SK-N-SH (cell line): Measurements from ENCODE around the gene DNASE1L2. TPM values are rescaled to one million over a fixed set of nuclear protein-coding genes. Genes with fewer than 3 reads are reported as not detected.

Experiments
- CTCF ChIA-PET: fragments of 300-600, 350-600 bp; formaldehyde crosslinking; extraction: SDS; loops from one replicate; lab custom pipeline; 2021; lab: Yijun Ruan, JAX
- POLR2A ChIA-PET: fragments of 350-600 bp; sonication (Branson Sonifier 250); formaldehyde crosslinking; extraction: SDS; loops from one replicate; lab custom pipeline; 2020; ENCODE audit warnings: antibody characterized with exemption, inconsistent platforms; lab: Yijun Ruan, JAX
- DNase-seq: peaks from one replicate; pipeline ENCODE4 v3.0.0; 2012
- H2AFZ ChIP-seq: fragments of 200-600 bp; sonication (generic); 2 replicates; pipeline ENCODE4 v1.8.1; 2016; ENCODE audit warnings: antibody characterized with exemption, mild to moderate bottlenecking, low read depth
- H3F3A ChIP-seq: fragments of 200-600 bp; sonication (generic); replicated peaks from 2 replicates; pipeline ENCODE3; 2016; ENCODE audit warnings: antibody characterized with exemption, mild to moderate bottlenecking; ENCODE audit not compliant: insufficient read depth
- H3K27ac ChIP-seq, 2 experiments: fragments of 200-500 bp in 1 of 2; fragments of 200-600 bp in 1 of 2; sonication (Bioruptor generic) in 1 of 2; sonication (generic), shearing (Covaris generic) in 1 of 2; 2 replicates each; pipeline versions ENCODE4 v1.5.1 to v1.6.1; 2014 to 2016; ENCODE audit warnings: low read depth in 2 of 2, inconsistent platforms in 1 of 2, low read length in 1 of 2, mild to moderate bottlenecking in 1 of 2, mixed read lengths in 1 of 2
- H3K27me3 ChIP-seq: fragments of 200-600 bp; sonication (generic), shearing (Covaris generic); 2 replicates; pipeline ENCODE4 v1.6.1; 2016; ENCODE audit warnings: mixed run types; ENCODE audit not compliant: insufficient read depth
- H3K36me3 ChIP-seq, 2 experiments: fragments of 200-500 bp in 1 of 2; fragments of 200-600 bp in 1 of 2; sonication (Bioruptor generic) in 1 of 2; sonication (generic) in 1 of 2; replicated peaks in 1 of 2; 2 replicates each; pipeline versions ENCODE3 to v1.5.1; 2014 to 2016; ENCODE audit warnings: low read length in 1 of 2, mild to moderate bottlenecking in 1 of 2; ENCODE audit not compliant: insufficient read depth in 2 of 2, control insufficient read depth in 1 of 2
- H3K4me1 ChIP-seq, 2 experiments: fragments of 200-500 bp in 1 of 2; fragments of 200-600 bp in 1 of 2; sonication (Bioruptor generic) in 1 of 2; sonication (generic), shearing (Covaris generic) in 1 of 2; 2 replicates each; pipeline versions ENCODE4 v1.5.1 to v1.6.1; 2014 to 2016; ENCODE audit warnings: low read depth in 1 of 2, low read length in 1 of 2, mixed run types in 1 of 2; ENCODE audit not compliant: insufficient read depth in 2 of 2, control insufficient read depth in 1 of 2
- H3K4me2 ChIP-seq: fragments of 200-600 bp; sonication (generic), shearing (Covaris generic); 2 replicates; pipeline ENCODE4 v1.6.1; 2017; ENCODE audit warnings: mixed run types
- H3K4me3 ChIP-seq, 2 experiments: fragments of 200-500 bp in 1 of 2; fragments of 200-600 bp in 1 of 2; sonication (Bioruptor generic) in 1 of 2; sonication (generic), shearing (Covaris generic) in 1 of 2; 2 replicates each; pipeline versions ENCODE4 v1.5.1 to v1.8.1; 2014 to 2016; ENCODE audit warnings: low read depth in 2 of 2, inconsistent platforms in 1 of 2, low read length in 1 of 2, mild to moderate bottlenecking in 1 of 2, mixed read lengths in 1 of 2, moderate library complexity in 1 of 2
- H3K79me2 ChIP-seq: fragments of 200-600 bp; sonication (generic); 2 replicates; pipeline ENCODE4 v1.8.1; 2017; ENCODE audit warnings: mild to moderate bottlenecking; ENCODE audit not compliant: insufficient read depth
- H3K9ac ChIP-seq: fragments of 200-600 bp; sonication (generic); 2 replicates; pipeline ENCODE4 v1.6.1; 2017; ENCODE audit warnings: mixed run types
- H3K9me2 ChIP-seq: fragments of 200-600 bp; sonication (generic); 2 replicates; pipeline ENCODE4 v1.6.1; 2017; ENCODE audit warnings: mixed run types
- H3K9me3 ChIP-seq: fragments of 200-600 bp; sonication (generic); 2 replicates; pipeline ENCODE4 v1.6.1; 2017; ENCODE audit warnings: mixed run types, mild to moderate bottlenecking, moderate library complexity
- H4K20me1 ChIP-seq: fragments of 200-600 bp; sonication (generic); 2 replicates; pipeline ENCODE4 v1.6.1; 2017; ENCODE audit warnings: mild to moderate bottlenecking, mixed run types; ENCODE audit not compliant: insufficient read depth
- CTCF ChIP-seq: fragments of 200-600 bp; sonication (generic); IDR thresholded peaks from 2 replicates; pipeline ENCODE4 v1.6.1; 2017; ENCODE audit warnings: antibody characterized with exemption, mild to moderate bottlenecking, moderate library complexity
- EP300 ChIP-seq, 2 experiments: IDR thresholded peaks; 2 replicates each; pipeline versions ENCODE4 v1.4.0 to v1.6.1; 2012; ENCODE audit warnings: borderline replicate concordance in 1 of 2, low read depth in 1 of 2, low read length in 1 of 2
- EZH2phosphoT487 ChIP-seq: fragments of 200-600 bp; sonication (generic); IDR thresholded peaks from 2 replicates; pipeline ENCODE4 v1.6.1; 2017; ENCODE audit warnings: low read depth, mixed run types, mild to moderate bottlenecking, antibody characterized with exemption, moderate library complexity, borderline replicate concordance
- FOSL2 ChIP-seq: IDR thresholded peaks from 2 replicates; pipeline ENCODE4 v1.4.0; 2012; ENCODE audit warnings: low read depth, mild to moderate bottlenecking, moderate library complexity, borderline replicate concordance
- FOXM1 ChIP-seq: IDR thresholded peaks from 2 replicates; pipeline ENCODE4 v1.4.0; 2012; ENCODE audit warnings: low read depth, mild to moderate bottlenecking
- IRF3 ChIP-seq: fragments of 150-350 bp; IDR thresholded peaks from 2 replicates; pipeline ENCODE4 v1.6.1; 2016; ENCODE audit warnings: mild to moderate bottlenecking, low read depth, low read length
- JUND ChIP-seq: IDR thresholded peaks from 2 replicates; pipeline ENCODE4 v1.4.0; 2012
- MAX ChIP-seq: IDR thresholded peaks from 2 replicates; pipeline ENCODE4 v1.4.0; 2012; ENCODE audit warnings: low read depth
- NFIC ChIP-seq: IDR thresholded peaks from 2 replicates; pipeline ENCODE4 v1.4.0; 2012; ENCODE audit warnings: borderline replicate concordance
- NRF1 ChIP-seq: IDR thresholded peaks from 2 replicates; pipeline ENCODE4 v1.6.1; 2012; ENCODE audit warnings: low read depth, mild to moderate bottlenecking, low read length
- PBX3 ChIP-seq: IDR thresholded peaks from 2 replicates; pipeline ENCODE4; 2012
- POLR2AphosphoS5 ChIP-seq: IDR thresholded peaks from 2 replicates; pipeline ENCODE4 v1.6.1; 2012; ENCODE audit warnings: low read depth, low read length
- RAD21 ChIP-seq: IDR thresholded peaks from 2 replicates; pipeline ENCODE4 v1.6.1; 2012; ENCODE audit warnings: mild to moderate bottlenecking, low read length
- SIN3A ChIP-seq: IDR thresholded peaks from 2 replicates; pipeline ENCODE4 v1.6.1; 2012; ENCODE audit warnings: low read depth, mild to moderate bottlenecking, low read length, moderate library complexity, borderline replicate concordance
- SMC3 ChIP-seq: IDR thresholded peaks from 2 replicates; pipeline ENCODE4 v1.6.1; 2012; ENCODE audit warnings: low read depth, low read length, improper control_type of control experiment
- USF1 ChIP-seq: IDR thresholded peaks from 2 replicates; pipeline ENCODE4 v1.4.0; 2012; ENCODE audit warnings: low read depth, borderline replicate concordance
- USF2 ChIP-seq: fragments of 150-350 bp; IDR thresholded peaks from 2 replicates; pipeline ENCODE4 v1.6.1; 2017; ENCODE audit warnings: antibody characterized with exemption, low read length, low read depth, borderline replicate concordance
- YY1 ChIP-seq: IDR thresholded peaks from 2 replicates; pipeline ENCODE4 v1.4.0; 2012; ENCODE audit warnings: low read depth, mild to moderate bottlenecking
- WGBS: methylation state at CpG from one replicate; pipeline ENCODE4 v1.1.6; 2017; ENCODE audit warnings: low lambda C conversion rate; 5-methylcytosine and 5-hydroxymethylcytosine counted together
- polyA plus RNA-seq, 3 experiments: library from polyadenylated mRNA; depleted of rRNA; stranded (reverse); fragments of >200 nt; gene quantifications; 2 replicates each; pipeline ENCODE4 v1.2.3, GENCODE V29; 2012

Gene DNASE1L2
- polyA plus RNA-seq, 1 of the 3 experiments (the other 2 are of a cell fraction) = 2.5 TPM

- no peak overlapping the region for H2AFZ ChIP-seq
- 94% methylated on average over 14 of the region's 28 CpGs for WGBS
- H3K9me3 ChIP-seq = no peaks in the 10 kb centered on the region
- H3K9ac ChIP-seq = no peak overlapping the region
- H4K20me1 ChIP-seq = peaks cover 6% of the 10 kb centered on the region; the same call in 1 of the 2 replicates
- peaks cover 0 to 70% of the 10 kb centered on the region in 2 experiments for H3K36me3 ChIP-seq
- no peaks in the 10 kb centered on the region for H3K9me2 ChIP-seq
- ChIA-PET POLR2A (no interaction called here), CTCF (interaction anchor here (0.9 kb wide), 1 partner anchor 38 kb away, joined by 4 read pairs; no protein-coding TSS in a partner anchor)
- peaks cover 3% of the 10 kb centered on the region; the same call in 1 of the 2 replicates for H3K79me2 ChIP-seq
- H3F3A ChIP-seq = no peaks in the 10 kb centered on the region
- no peak overlapping the region for H3K4me2 ChIP-seq
- no peak overlapping the region for H3K27ac ChIP-seq
- no peak overlapping the region for H3K4me3 ChIP-seq
- no peaks in the 10 kb centered on the region for H3K27me3 ChIP-seq
- DNase-seq = no peak
- TF ChIP-seq SMC3 (no peak), SIN3A (no peak), JUND (no peak), YY1 (no peak), MAX (no peak), PBX3 (no peak), RAD21 (no peak), EP300 (IDR thresholded peaks at IDR 0.05; ENCODE audit: borderline replicate concordance in 1 of 2, low read depth in 1 of 2, low read length in 1 of 2) (no peak), NRF1 (no peak), POLR2AphosphoS5 (no peak), FOXM1 (no peak), USF1 (no peak), EZH2phosphoT487 (no peak), CTCF (no peak), USF2 (no peak), IRF3 (no peak), FOSL2 (no peak), NFIC (no peak)
- peaks cover 0 to 3% of the 10 kb centered on the region in 2 experiments; a peak in 1 of 4 replicates for H3K4me1 ChIP-seq
Measured at GRCh38 chr16:2233046-2233775, 3.0 kb upstream of the DNASE1L2 start.
